GM23248 (cell line): ENCODE measurements around the gene FHOD3. TPM values are rescaled to one million over a fixed set of nuclear protein-coding genes. Genes with fewer than 3 reads are reported as not detected.

Experiments
- DNase-seq: peaks from one replicate; pipeline ENCODE4 v3.0.0-alpha.2; 2015
- H2AFZ ChIP-seq: fragments of 200-600 bp; sonication (generic); 2 replicates; pipeline ENCODE4 v1.6.1; 2016; ENCODE audit warnings: antibody characterized with exemption
- H3F3A ChIP-seq: fragments of 200-600 bp; sonication (generic); 2 replicates; pipeline ENCODE4 v1.6.1; 2016; ENCODE audit warnings: mild to moderate bottlenecking, antibody characterized with exemption, mixed run types; ENCODE audit not compliant: insufficient read depth
- H3K27ac ChIP-seq: fragments of 200-600 bp; sonication (generic); 2 replicates; pipeline ENCODE4 v1.5.1; 2016; ENCODE audit warnings: mild to moderate bottlenecking
- H3K27me3 ChIP-seq: fragments of 200-600 bp; sonication (generic); replicated peaks from 2 replicates; pipeline ENCODE4 v1.6.1; 2016; ENCODE audit warnings: mild to moderate bottlenecking; ENCODE audit not compliant: insufficient read depth
- H3K36me3 ChIP-seq: fragments of 200-600 bp; sonication (generic); 2 replicates; pipeline ENCODE4 v1.6.1; 2016; ENCODE audit warnings: low read depth, mild to moderate bottlenecking
- H3K4me1 ChIP-seq: fragments of 200-600 bp; sonication (generic); 2 replicates; pipeline ENCODE4 v1.6.1; 2016; ENCODE audit warnings: mild to moderate bottlenecking; ENCODE audit not compliant: insufficient read depth
- H3K4me2 ChIP-seq: fragments of 200-600 bp; sonication (generic); one replicate; pipeline ENCODE4 v1.6.1; 2016; ENCODE audit warnings: mild to moderate bottlenecking; ENCODE audit not compliant: unreplicated experiment
- H3K4me3 ChIP-seq: fragments of 200-600 bp; sonication (generic); 2 replicates; pipeline ENCODE4 v1.5.1; 2016; ENCODE audit warnings: mild to moderate bottlenecking
- H3K79me2 ChIP-seq: fragments of 200-600 bp; sonication (generic); 2 replicates; pipeline ENCODE4 v1.6.1; 2016; ENCODE audit warnings: mild to moderate bottlenecking; ENCODE audit not compliant: insufficient read depth
- H3K9ac ChIP-seq: fragments of 200-600 bp; sonication (generic); 2 replicates; pipeline ENCODE4 v1.6.1; 2016; ENCODE audit warnings: mild to moderate bottlenecking
- H3K9me2 ChIP-seq: fragments of 200-600 bp; sonication (generic); 2 replicates; pipeline ENCODE4 v1.6.1; 2016; ENCODE audit warnings: mixed run types, mild to moderate bottlenecking, moderate library complexity; ENCODE audit not compliant: insufficient read depth
- H3K9me3 ChIP-seq: fragments of 200-600 bp; sonication (generic); one replicate; pipeline ENCODE4 v1.6.1; 2017; ENCODE audit warnings: low read depth
- H4K20me1 ChIP-seq: fragments of 200-600 bp; sonication (generic); 2 replicates; pipeline ENCODE4 v1.6.0; 2016; ENCODE audit not compliant: insufficient read depth
- EZH2 ChIP-seq: fragments of 200-600 bp; sonication (generic); IDR thresholded peaks from 2 replicates; pipeline ENCODE4 v1.6.1; 2018; ENCODE audit warnings: antibody characterized with exemption, mild to moderate bottlenecking; ENCODE audit not compliant: insufficient read depth, poor library complexity, severe bottlenecking
- EZH2phosphoT487 ChIP-seq: fragments of 200-600 bp; sonication (generic); IDR thresholded peaks from 2 replicates; pipeline ENCODE4 v1.6.1; 2018; ENCODE audit warnings: antibody characterized with exemption, moderate library complexity, mild to moderate bottlenecking, low read depth; ENCODE audit not compliant: insufficient read depth
- WGBS, 2 experiments: methylation state at CpG; one replicate each; pipeline ENCODE4 v1.1.6; 2015 to 2017; ENCODE audit warnings: low lambda C conversion rate in 2 of 2, low coverage in 1 of 2; ENCODE audit errors: missing lambda C conversion rate in 2 of 2; 5-methylcytosine and 5-hydroxymethylcytosine counted together
- in situ Hi-C: fragments of 300-500 bp; cut with MboI; formaldehyde crosslinking; loops from 2 replicates; pipeline ENCODE4 v1.15.0; 2020
- polyA plus RNA-seq: library from polyadenylated mRNA; unstranded; fragments of >200 nt; fragmentation: Nextera tagmentation; extraction: Ambion mirVana; gene quantifications from 2 replicates; pipeline ENCODE4 v1.2.1, GENCODE V29; 2016
- total RNA-seq: library from RNA; depleted of rRNA; stranded (reverse); fragments of >200 nt; shearing (Covaris generic); gene quantifications from 2 replicates; pipeline ENCODE4 v1.2.3, GENCODE V29; 2014

The FHOD3 gene
- total and polyA plus RNA-seq, 2 experiments from 2014 or later: 1.6 to 10.1 TPM

- Histone ChIP-seq H3K79me2 (no peaks in the 10 kb centered on the region), H2AFZ (no peak overlapping the region), H3K4me1 (no peaks in the 10 kb centered on the region), H3K27ac (no peak overlapping the region), H3K4me3 (no peak overlapping the region), H3K27me3 (no peaks in the 10 kb centered on the region), H4K20me1 (no peaks in the 10 kb centered on the region), H3K9me2 (no peaks in the 10 kb centered on the region), H3F3A (no peaks in the 10 kb centered on the region), H3K36me3 (no peaks in the 10 kb centered on the region), H3K9ac (no peak overlapping the region), H3K9me3 (no peaks in the 10 kb centered on the region), H3K4me2 (no peak overlapping the region)
- in situ Hi-C loops: no loop called here
- DNase-seq: peak; percentile 15
- TF ChIP-seq EZH2 (no peak), EZH2phosphoT487 (no peak)
Observed at GRCh38 chr18:36496022-36496421, 198.5 kb downstream of the FHOD3 start.

GRCh38 chr18:36499938-36500337 lies 202.4 kb downstream of the FHOD3 start:
- DNase-seq: no peak
- 91 to 93% methylated on average over 3 of the region's 3 CpGs for WGBS, 2 experiments
- H4K20me1 ChIP-seq: no peaks in the 10 kb centered on the region
- no peaks in the 10 kb centered on the region for H3K9me3 ChIP-seq
- H3F3A ChIP-seq: no peaks in the 10 kb centered on the region
- no peaks in the 10 kb centered on the region for H3K27me3 ChIP-seq
- H3K9ac ChIP-seq: no peak overlapping the region
- no peaks in the 10 kb centered on the region for H3K4me1 ChIP-seq
- no peaks in the 10 kb centered on the region for H3K36me3 ChIP-seq
- H3K79me2 ChIP-seq: no peaks in the 10 kb centered on the region
- no peak overlapping the region for H2AFZ ChIP-seq
- H3K27ac ChIP-seq: no peak overlapping the region
- in situ Hi-C loops: no loop called here
- H3K4me2 ChIP-seq: no peak overlapping the region
- no peaks in the 10 kb centered on the region for H3K9me2 ChIP-seq
- TF ChIP-seq EZH2phosphoT487 (no peak), EZH2 (no peak)
- H3K4me3 ChIP-seq: no peak overlapping the region

GRCh38 chr18:36501100-36501499 lies 203.6 kb downstream of the FHOD3 start:
- no peak overlapping the region for H3K27ac ChIP-seq
- no peaks in the 10 kb centered on the region for H3F3A ChIP-seq
- in situ Hi-C loops: no loop called here
- no peak overlapping the region for H3K9ac ChIP-seq
- H3K79me2 ChIP-seq: no peaks in the 10 kb centered on the region
- no peaks in the 10 kb centered on the region for H3K4me1 ChIP-seq
- H3K9me2 ChIP-seq: no peaks in the 10 kb centered on the region
- no peak overlapping the region for H2AFZ ChIP-seq
- H4K20me1 ChIP-seq: no peaks in the 10 kb centered on the region
- no peak for TF ChIP-seq EZH2
- TF ChIP-seq EZH2phosphoT487: no peak
- no peaks in the 10 kb centered on the region for H3K36me3 ChIP-seq
- H3K4me2 ChIP-seq: no peak overlapping the region
- H3K27me3 ChIP-seq: no peaks in the 10 kb centered on the region
- no peaks in the 10 kb centered on the region for H3K9me3 ChIP-seq
- no peak overlapping the region for H3K4me3 ChIP-seq
- WGBS, 2 experiments: 97 to 100% methylated on average over 2 of the region's 2 CpGs
- no peak for DNase-seq

GRCh38 chr18:36503477-36503876 lies 206.0 kb downstream of the FHOD3 start:
- no peak overlapping the region for H3K9ac ChIP-seq
- no peak for DNase-seq
- no peaks in the 10 kb centered on the region for H3K9me2 ChIP-seq
- no peaks in the 10 kb centered on the region for H3K79me2 ChIP-seq
- no peaks in the 10 kb centered on the region for H3K9me3 ChIP-seq
- WGBS, 2 experiments: 97 to 100% methylated on average over 3 of the region's 3 CpGs
- H4K20me1 ChIP-seq: no peaks in the 10 kb centered on the region
- no peaks in the 10 kb centered on the region for H3K27me3 ChIP-seq
- no peak overlapping the region for H2AFZ ChIP-seq
- no peak overlapping the region for H3K27ac ChIP-seq
- no peaks in the 10 kb centered on the region for H3K36me3 ChIP-seq
- in situ Hi-C loops: no loop called here
- no peaks in the 10 kb centered on the region for H3K4me1 ChIP-seq
- H3F3A ChIP-seq: no peaks in the 10 kb centered on the region
- no peak for TF ChIP-seq EZH2
- TF ChIP-seq EZH2phosphoT487: no peak
- H3K4me3 ChIP-seq: no peak overlapping the region
- H3K4me2 ChIP-seq: no peak overlapping the region

- no peak for DNase-seq
- H3K27me3 ChIP-seq: no peaks in the 10 kb centered on the region
- H3K9me2 ChIP-seq: no peaks in the 10 kb centered on the region
- in situ Hi-C loops: no loop called here
- no peaks in the 10 kb centered on the region for H3K4me1 ChIP-seq
- no peak overlapping the region for H2AFZ ChIP-seq
- H3K27ac ChIP-seq: no peak overlapping the region
- no peaks in the 10 kb centered on the region for H3K79me2 ChIP-seq
- no peak overlapping the region for H3K9ac ChIP-seq
- WGBS, 2 experiments: 95 to 98% methylated on average over 2 of the region's 2 CpGs
- TF ChIP-seq EZH2 (no peak), EZH2phosphoT487 (no peak)
- H3K4me3 ChIP-seq: no peak overlapping the region
- H3F3A ChIP-seq: no peaks in the 10 kb centered on the region
- no peaks in the 10 kb centered on the region for H4K20me1 ChIP-seq
- H3K36me3 ChIP-seq: no peaks in the 10 kb centered on the region
- no peaks in the 10 kb centered on the region for H3K9me3 ChIP-seq
- H3K4me2 ChIP-seq: no peak overlapping the region
Observed at GRCh38 chr18:36504928-36505327, 207.4 kb downstream of the FHOD3 start.
